GM23338 (cell line): ENCODE data around the gene CARMIL1. TPM values are rescaled to one million over a fixed set of nuclear protein-coding genes. Genes with fewer than 3 reads are reported as not detected.

Experiments used
- ATAC-seq: fragments of 200-7000 bp; cut with Tn5 transposase; 3 replicates; pipeline ENCODE4 v1.9.1; 2020
- DNase-seq: peaks from one replicate; pipeline ENCODE4 v3.0.0-alpha.2; 2015; ENCODE audit warnings: low spot score
- H2AFZ ChIP-seq: fragments of 200-600 bp; sonication (generic); 2 replicates; pipeline ENCODE4 v1.8.0; 2016; ENCODE audit warnings: antibody characterized with exemption, mild to moderate bottlenecking, moderate library complexity
- H3F3A ChIP-seq: fragments of 200-600 bp; sonication (generic); replicated peaks from 2 replicates; pipeline ENCODE4 v1.8.0; 2017; ENCODE audit warnings: antibody characterized with exemption, mixed run types, low read depth
- H3K27ac ChIP-seq: fragments of 200-600 bp; sonication (generic); 2 replicates; pipeline ENCODE4 v1.6.1; 2016; ENCODE audit warnings: low read depth
- H3K27me3 ChIP-seq: fragments of 200-600 bp; sonication (generic); 2 replicates; pipeline ENCODE4 v1.8.0; 2016; ENCODE audit warnings: mild to moderate bottlenecking, mixed run types, moderate library complexity; ENCODE audit not compliant: insufficient read depth
- H3K36me3 ChIP-seq: fragments of 200-600 bp; sonication (generic); 2 replicates; pipeline ENCODE4 v1.8.0; 2016; ENCODE audit warnings: mild to moderate bottlenecking; ENCODE audit not compliant: insufficient read depth
- H3K4me1 ChIP-seq: fragments of 200-600 bp; sonication (generic); 2 replicates; pipeline ENCODE4 v1.8.0; 2016; ENCODE audit warnings: mild to moderate bottlenecking, moderate library complexity; ENCODE audit not compliant: insufficient read depth
- H3K4me2 ChIP-seq: fragments of 200-600 bp; sonication (generic); 2 replicates; pipeline ENCODE4 v1.7.1; 2017; ENCODE audit warnings: mixed run types
- H3K4me3 ChIP-seq: fragments of 200-600 bp; sonication (generic); 2 replicates; pipeline ENCODE4 v1.6.1; 2016; ENCODE audit warnings: mixed run types
- H3K79me2 ChIP-seq: fragments of 200-600 bp; sonication (generic); replicated peaks from 2 replicates; pipeline ENCODE4 v1.8.0; 2017; ENCODE audit warnings: mild to moderate bottlenecking; ENCODE audit not compliant: insufficient read depth
- H3K9me2 ChIP-seq: fragments of 200-600 bp; sonication (generic); 2 replicates; pipeline ENCODE4 v1.8.0; 2017; ENCODE audit not compliant: insufficient read depth
- H4K20me1 ChIP-seq: fragments of 200-600 bp; sonication (generic); replicated peaks from 2 replicates; pipeline ENCODE4 v1.8.0; 2017; ENCODE audit warnings: mild to moderate bottlenecking; ENCODE audit not compliant: insufficient read depth
- H3K27ac Mint-ChIP-seq: 2 replicates; pipeline ENCODE4 v1.8.0; 2020; ENCODE audit warnings: inconsistent platforms, mild to moderate bottlenecking, moderate library complexity, mixed read lengths
- H3K27me3 Mint-ChIP-seq: 3 replicates; pipeline ENCODE4 v1.8.0; 2022; ENCODE audit warnings: low read depth, mild to moderate bottlenecking, moderate library complexity, mixed read lengths, inconsistent platforms; ENCODE audit not compliant: insufficient read depth, poor library complexity
- H3K36me3 Mint-ChIP-seq: 3 replicates; pipeline ENCODE4 v1.8.0; 2021; ENCODE audit warnings: low read depth, mild to moderate bottlenecking, inconsistent platforms, moderate library complexity, mixed read lengths
- H3K4me1 Mint-ChIP-seq: 3 replicates; pipeline ENCODE4 v1.8.0; 2020; ENCODE audit warnings: mild to moderate bottlenecking, inconsistent platforms, mixed read lengths
- H3K4me3 Mint-ChIP-seq: 3 replicates; pipeline ENCODE4 v1.8.0; 2021; ENCODE audit warnings: moderate library complexity, mild to moderate bottlenecking, inconsistent platforms, mixed read lengths
- H3K9me3 Mint-ChIP-seq: 3 replicates; pipeline ENCODE4 v1.8.0; 2020; ENCODE audit warnings: moderate library complexity, mild to moderate bottlenecking, inconsistent platforms, mixed read lengths
- CREB1 ChIP-seq: fragments of 250-450 bp; sonication (Bioruptor Pico); IDR thresholded peaks from 2 replicates; pipeline ENCODE4 v1.5.0; 2020; ENCODE audit warnings: low read depth, mild to moderate bottlenecking, moderate library complexity
- CTCF ChIP-seq, 2 experiments: fragments of 200-600 bp in 1 of 2; sonication (generic) in 1 of 2; conservative IDR thresholded peaks; 2 replicates each; pipeline versions ENCODE4 v1.5.1 to v1.6.1; 2016 to 2017; ENCODE audit warnings: antibody characterized with exemption in 2 of 2, low read depth in 2 of 2, mild to moderate bottlenecking in 2 of 2, moderate library complexity in 1 of 2
- ETS1 ChIP-seq: IDR thresholded peaks from 2 replicates; pipeline ENCODE4 v1.6.1; 2016; ENCODE audit warnings: antibody characterized with exemption
- EZH2 ChIP-seq: fragments of 200-600 bp; sonication (generic); IDR thresholded peaks from one replicate; pipeline ENCODE4 v1.8.0; 2017; ENCODE audit warnings: antibody characterized with exemption, mild to moderate bottlenecking, low read depth; ENCODE audit not compliant: unreplicated experiment
- EZH2phosphoT487 ChIP-seq: fragments of 200-600 bp; sonication (generic); IDR thresholded peaks from one replicate; pipeline ENCODE4 v1.8.1; 2018; ENCODE audit warnings: antibody characterized with exemption; ENCODE audit not compliant: unreplicated experiment
- JUNB ChIP-seq: IDR thresholded peaks from one replicate; pipeline ENCODE4 v1.6.1; 2016; ENCODE audit warnings: antibody characterized with exemption; ENCODE audit not compliant: unreplicated experiment
- NANOG ChIP-seq: IDR thresholded peaks from 2 replicates; pipeline ENCODE4 v1.6.1; 2016; ENCODE audit warnings: antibody characterized with exemption, borderline replicate concordance
- POLR2AphosphoS5 ChIP-seq: IDR thresholded peaks from 2 replicates; pipeline ENCODE4 v1.6.1; 2016; ENCODE audit warnings: antibody characterized with exemption, low read depth
- REST ChIP-seq: IDR thresholded peaks from one replicate; pipeline ENCODE4 v1.6.1; 2018; ENCODE audit warnings: antibody characterized with exemption; ENCODE audit not compliant: unreplicated experiment
- STAT1 ChIP-seq: IDR thresholded peaks from one replicate; pipeline ENCODE4 v1.6.1; 2016; ENCODE audit warnings: antibody characterized with exemption; ENCODE audit not compliant: unreplicated experiment
- ZNF114 ChIP-seq: fragments of 250-450 bp; sonication (Bioruptor Pico); IDR thresholded peaks from 2 replicates; pipeline ENCODE4 v1.5.0; 2020; ENCODE audit warnings: mild to moderate bottlenecking, moderate library complexity
- ZNF331 ChIP-seq: fragments of 250-450 bp; sonication (Bioruptor Pico); IDR thresholded peaks from 2 replicates; pipeline ENCODE4 v1.5.0; 2020; ENCODE audit warnings: low read depth, mild to moderate bottlenecking, moderate library complexity
- ZNF462 ChIP-seq: fragments of 250-450 bp; sonication (Bioruptor Pico); IDR thresholded peaks from 2 replicates; pipeline ENCODE4 v1.5.0; 2020; ENCODE audit warnings: mild to moderate bottlenecking, moderate library complexity
- polyA plus RNA-seq: library from polyadenylated mRNA; unstranded; fragments of >200 nt; fragmentation: Nextera tagmentation; extraction: Ambion mirVana; gene quantifications from 2 replicates; pipeline ENCODE4 v1.2.1, GENCODE V29; 2016
- total RNA-seq: library from RNA; depleted of rRNA; stranded (reverse); fragments of >200 nt; shearing (Covaris generic); gene quantifications from 2 replicates; pipeline ENCODE4 v1.2.3, GENCODE V29; 2014

CARMIL1 gene
- total and polyA plus RNA-seq, 2 experiments from 2014 or later = 43.2 to 66.9 TPM

- Histone ChIP-seq H3F3A (no peaks in the 10 kb centered on the region), H3K27me3 (no peaks in the 10 kb centered on the region), H3K4me2 (no peak overlapping the region), H3K9me2 (no peaks in the 10 kb centered on the region), H2AFZ (no peak overlapping the region), H3K4me3 (no peak overlapping the region), H3K36me3 (no peaks in the 10 kb centered on the region), H3K27ac (no peak overlapping the region), H4K20me1 (no peaks in the 10 kb centered on the region), H3K79me2 (no peaks in the 10 kb centered on the region), H3K4me1 (peaks cover 9% of the 10 kb centered on the region)
- H3K9me3 Mint-ChIP-seq = no peaks in the 10 kb centered on the region
- peaks cover 4% of the 10 kb centered on the region; the same call in 1 of the 3 replicates for H3K36me3 Mint-ChIP-seq
- ATAC-seq = no peak
- H3K4me1 Mint-ChIP-seq = peaks cover 18% of the 10 kb centered on the region; the same call in 2 of the 3 replicates
- TF ChIP-seq EZH2 (no peak), POLR2AphosphoS5 (no peak), EZH2phosphoT487 (no peak), REST (no peak), ZNF331 (CRISPR knock-in tag) (no peak), ZNF114 (no peak), ZNF462 (CRISPR knock-in tag) (no peak), STAT1 (no peak), JUNB (no peak), CTCF (conservative IDR thresholded peaks at IDR 0.05; ENCODE audit: low read depth in 2 of 2) (no peak), ETS1 (no peak), NANOG (no peak), CREB1 (CRISPR knock-in tag) (no peak)
- H3K27ac Mint-ChIP-seq = no peak overlapping the region
- no peak for DNase-seq
- H3K27me3 Mint-ChIP-seq = no peaks in the 10 kb centered on the region
- no peak overlapping the region for H3K4me3 Mint-ChIP-seq
Measured at GRCh38 chr6:25503686-25504085, 224.5 kb downstream of the CARMIL1 start.
